Esophagus squamous epithelium (tissue), 4 donors: Measurements from ENCODE around the gene SMYD2.
A peak's percentile ranks its signal among the peaks of the same experiment; 100 is the strongest.

Experiments
- POLR2A ChIP-seq, 4 donors: fragments of 450-650 bp; IDR thresholded peaks; one replicate each; pipeline ENCODE4 v1.6.1; 2017; ENCODE audit warnings: antibody characterized with exemption in 4 of 4, mild to moderate bottlenecking in 4 of 4, moderate library complexity in 3 of 4
- TF ChIP-seq, protein P1 (sequence below), 6 experiments: fragments of 450-650 bp in 4 of 6; fragments of 200-600 bp in 2 of 6; sonication (generic) in 2 of 6; IDR thresholded peaks; one replicate each; pipeline ENCODE4 v1.5.1; 2016 to 2019; ENCODE audit warnings: antibody characterized with exemption in 6 of 6, mild to moderate bottlenecking in 4 of 6, moderate library complexity in 4 of 6

DNA sequence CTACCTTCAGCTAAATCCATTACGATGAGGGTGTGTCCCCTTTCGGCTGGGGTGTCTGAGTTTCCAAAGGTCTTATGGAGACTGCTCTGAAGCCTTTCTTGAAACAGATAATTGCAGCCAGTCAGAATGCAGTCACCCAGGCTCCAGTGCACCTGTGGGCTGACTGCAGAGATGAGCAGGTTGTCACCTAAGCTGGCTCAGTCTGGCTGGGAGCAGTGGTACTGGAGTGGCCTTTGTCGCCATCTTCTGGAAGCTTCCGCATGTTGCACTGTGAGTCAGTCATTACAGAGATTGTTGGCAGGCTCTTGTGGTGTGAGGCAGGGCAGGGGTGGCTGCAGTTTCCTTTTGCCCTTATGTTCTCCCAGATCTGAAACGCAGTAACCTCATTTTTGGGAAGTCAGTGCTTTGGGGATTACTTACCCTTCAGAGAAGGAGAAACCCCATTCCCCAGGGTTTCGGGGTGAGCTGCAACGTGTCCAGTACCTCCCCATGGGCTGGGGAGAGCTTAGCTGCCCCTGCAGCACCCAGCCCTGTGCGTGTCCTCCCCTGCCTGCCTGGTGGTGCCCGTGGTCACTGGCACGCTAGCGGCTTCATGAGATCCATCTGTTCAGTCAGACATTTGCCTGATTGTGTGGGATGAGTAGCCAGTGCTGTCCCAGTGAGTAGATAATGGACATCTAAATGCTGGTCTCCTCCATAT lies 48.0 kb downstream of the SMYD2 start:
- TF ChIP-seq POLR2A (IDR thresholded peaks at IDR 0.05), result no peak
- TF ChIP-seq, protein P1, sequence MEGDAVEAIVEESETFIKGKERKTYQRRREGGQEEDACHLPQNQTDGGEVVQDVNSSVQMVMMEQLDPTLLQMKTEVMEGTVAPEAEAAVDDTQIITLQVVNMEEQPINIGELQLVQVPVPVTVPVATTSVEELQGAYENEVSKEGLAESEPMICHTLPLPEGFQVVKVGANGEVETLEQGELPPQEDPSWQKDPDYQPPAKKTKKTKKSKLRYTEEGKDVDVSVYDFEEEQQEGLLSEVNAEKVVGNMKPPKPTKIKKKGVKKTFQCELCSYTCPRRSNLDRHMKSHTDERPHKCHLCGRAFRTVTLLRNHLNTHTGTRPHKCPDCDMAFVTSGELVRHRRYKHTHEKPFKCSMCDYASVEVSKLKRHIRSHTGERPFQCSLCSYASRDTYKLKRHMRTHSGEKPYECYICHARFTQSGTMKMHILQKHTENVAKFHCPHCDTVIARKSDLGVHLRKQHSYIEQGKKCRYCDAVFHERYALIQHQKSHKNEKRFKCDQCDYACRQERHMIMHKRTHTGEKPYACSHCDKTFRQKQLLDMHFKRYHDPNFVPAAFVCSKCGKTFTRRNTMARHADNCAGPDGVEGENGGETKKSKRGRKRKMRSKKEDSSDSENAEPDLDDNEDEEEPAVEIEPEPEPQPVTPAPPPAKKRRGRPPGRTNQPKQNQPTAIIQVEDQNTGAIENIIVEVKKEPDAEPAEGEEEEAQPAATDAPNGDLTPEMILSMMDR (IDR thresholded peaks at IDR 0.05), result peak; percentile 67 to 93 (median 88)
